Hepatocyte (in vitro differentiated cells): ENCODE measurements around the gene COX7A2L. TPM values are rescaled to one million over a fixed set of nuclear protein-coding genes. Genes with fewer than 3 reads are reported as not detected.

Experiments
- DNase-seq: peaks from one replicate; pipeline ENCODE4 v3.0.0-alpha.2; 2016; ENCODE audit warnings: low spot score
- H2AFZ ChIP-seq: fragments of 200-600 bp; sonication (generic); 2 replicates; pipeline ENCODE4 v1.6.0; 2016; ENCODE audit warnings: antibody characterized with exemption, mild to moderate bottlenecking
- H3K27ac ChIP-seq: fragments of 200-600 bp; sonication (generic); 2 replicates; pipeline ENCODE4 v1.5.1; 2016; ENCODE audit warnings: mild to moderate bottlenecking
- H3K27me3 ChIP-seq: fragments of 200-600 bp; sonication (generic); 2 replicates; pipeline ENCODE4 v1.6.1; 2016
- H3K36me3 ChIP-seq: fragments of 200-600 bp; sonication (generic); replicated peaks from 2 replicates; pipeline ENCODE4 v1.5.1; 2016; ENCODE audit warnings: low read depth; ENCODE audit not compliant: insufficient read depth
- H3K4me1 ChIP-seq: fragments of 200-600 bp; sonication (generic); 2 replicates; pipeline ENCODE4 v1.5.1; 2016; ENCODE audit warnings: mild to moderate bottlenecking, moderate library complexity; ENCODE audit not compliant: insufficient read depth
- H3K4me2 ChIP-seq: fragments of 200-600 bp; sonication (generic); 2 replicates; pipeline ENCODE4 v1.6.0; 2016
- H3K4me3 ChIP-seq: fragments of 200-600 bp; sonication (generic); 2 replicates; pipeline ENCODE4 v1.5.1; 2016; ENCODE audit warnings: mild to moderate bottlenecking
- H3K79me2 ChIP-seq: fragments of 200-600 bp; sonication (generic); 2 replicates; pipeline ENCODE4 v1.6.0; 2017; ENCODE audit warnings: mild to moderate bottlenecking
- H3K9me2 ChIP-seq: fragments of 200-600 bp; sonication (generic); replicated peaks from 2 replicates; pipeline ENCODE4 v1.6.0; 2017; ENCODE audit warnings: mild to moderate bottlenecking; ENCODE audit not compliant: insufficient read depth
- H3K9me3 ChIP-seq: fragments of 200-600 bp; sonication (generic); 2 replicates; pipeline ENCODE4 v1.5.1; 2016; ENCODE audit warnings: low read depth, mild to moderate bottlenecking
- H4K20me1 ChIP-seq: fragments of 200-600 bp; sonication (generic); 2 replicates; pipeline ENCODE4 v1.6.0; 2016; ENCODE audit warnings: mild to moderate bottlenecking; ENCODE audit not compliant: insufficient read depth, poor library complexity, severe bottlenecking
- CTCF ChIP-seq: fragments of 200-600 bp; sonication (generic); IDR thresholded peaks from 2 replicates; pipeline ENCODE4 v1.5.1; 2016; ENCODE audit warnings: antibody characterized with exemption, mild to moderate bottlenecking; ENCODE audit not compliant: poor library complexity
- EZH2 ChIP-seq: fragments of 200-600 bp; sonication (generic); IDR thresholded peaks from 2 replicates; pipeline ENCODE4 v1.6.1; 2016; ENCODE audit warnings: antibody characterized with exemption, mild to moderate bottlenecking, borderline replicate concordance
- EZH2phosphoT487 ChIP-seq: fragments of 200-600 bp; sonication (generic); IDR thresholded peaks from one replicate; pipeline ENCODE4 v1.6.1; 2018; ENCODE audit warnings: antibody characterized with exemption, mild to moderate bottlenecking, low read depth, moderate library complexity; ENCODE audit not compliant: unreplicated experiment, severe bottlenecking
- WGBS: methylation state at CpG from one replicate; pipeline ENCODE4 v1.1.6; 2016; ENCODE audit warnings: low lambda C conversion rate; ENCODE audit errors: missing lambda C conversion rate; 5-methylcytosine and 5-hydroxymethylcytosine counted together
- polyA plus RNA-seq: library from polyadenylated mRNA; unstranded; fragments of >200 nt; fragmentation: Nextera tagmentation; extraction: Ambion mirVana; gene quantifications from 2 replicates; pipeline ENCODE4 v1.2.1, GENCODE V29; 2016
- total RNA-seq: library from RNA; depleted of rRNA; stranded (reverse); fragments of >200 nt; gene quantifications from 2 replicates; pipeline ENCODE4 v1.2.3, GENCODE V29; 2014

Gene COX7A2L
- total and polyA plus RNA-seq, 2 experiments from 2014 or later, result 134 to 247 TPM

DNA sequence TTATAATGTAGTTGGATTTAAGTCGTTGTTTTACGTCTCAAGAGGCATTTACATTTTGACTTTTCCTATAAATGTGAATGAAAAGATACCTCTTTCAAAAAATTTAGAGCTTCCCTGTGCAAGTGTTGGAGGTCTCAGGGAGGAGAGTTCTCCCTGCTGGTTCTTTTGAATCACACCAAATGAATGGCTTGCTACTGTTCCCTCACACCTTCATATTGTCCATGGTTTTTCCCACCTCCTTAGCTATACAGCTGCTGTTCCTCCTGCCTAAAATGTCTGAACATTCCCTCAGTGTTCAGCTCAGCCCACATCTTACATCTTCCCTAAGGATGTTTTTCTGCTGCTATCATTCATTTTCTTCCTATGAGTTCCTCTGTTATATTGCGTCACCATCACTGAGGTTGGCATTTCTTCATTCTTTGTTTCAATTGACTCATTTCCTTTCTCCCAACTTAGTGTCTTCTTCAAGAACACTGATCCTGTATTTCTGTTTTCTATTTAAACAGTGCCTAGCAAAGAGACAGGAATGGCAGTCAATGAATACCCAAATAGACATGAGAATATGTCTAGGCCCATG is 46.0 kb downstream of the COX7A2L start:
- no peaks in the 10 kb centered on the region for H4K20me1 ChIP-seq
- H3K27ac ChIP-seq, result no peak overlapping the region
- no peaks in the 10 kb centered on the region for H3K27me3 ChIP-seq
- no peak overlapping the region for H3K4me3 ChIP-seq
- no peaks in the 10 kb centered on the region for H3K4me1 ChIP-seq
- WGBS, result 96% methylated on average over 3 of the region's 3 CpGs
- no peak overlapping the region for H2AFZ ChIP-seq
- TF ChIP-seq EZH2, result no peak
- no peak for TF ChIP-seq EZH2phosphoT487
- no peak for TF ChIP-seq CTCF
- H3K9me3 ChIP-seq, result no peaks in the 10 kb centered on the region
- DNase-seq, result no peak
- H3K4me2 ChIP-seq, result no peak overlapping the region
- H3K9me2 ChIP-seq, result no peaks in the 10 kb centered on the region
- H3K36me3 ChIP-seq, result no peaks in the 10 kb centered on the region
- no peaks in the 10 kb centered on the region for H3K79me2 ChIP-seq

- no peaks in the 10 kb centered on the region for H3K36me3 ChIP-seq
- H3K4me3 ChIP-seq, result no peak overlapping the region
- no peaks in the 10 kb centered on the region for H3K4me1 ChIP-seq
- H2AFZ ChIP-seq, result no peak overlapping the region
- H3K79me2 ChIP-seq, result no peaks in the 10 kb centered on the region
- no peaks in the 10 kb centered on the region for H3K9me2 ChIP-seq
- WGBS, result 82% methylated on average over 4 of the region's 4 CpGs
- H3K9me3 ChIP-seq, result no peaks in the 10 kb centered on the region
- H3K4me2 ChIP-seq, result no peak overlapping the region
- H4K20me1 ChIP-seq, result no peaks in the 10 kb centered on the region
- DNase-seq, result no peak
- no peaks in the 10 kb centered on the region for H3K27me3 ChIP-seq
- H3K27ac ChIP-seq, result no peak overlapping the region
- TF ChIP-seq CTCF (no peak), EZH2 (no peak), EZH2phosphoT487 (no peak)
These were observed 48.9 kb downstream of the COX7A2L start for GRCh38 chr2:42312106-42312505.

GRCh38 chr2:42310007-42310515 is 51.0 kb downstream of the COX7A2L start:
- Histone ChIP-seq H3K27me3 (no peaks in the 10 kb centered on the region), H3K9me2 (no peaks in the 10 kb centered on the region), H3K27ac (no peak overlapping the region), H2AFZ (no peak overlapping the region), H3K4me3 (no peak overlapping the region), H4K20me1 (no peaks in the 10 kb centered on the region), H3K36me3 (no peaks in the 10 kb centered on the region), H3K4me1 (no peaks in the 10 kb centered on the region), H3K9me3 (no peaks in the 10 kb centered on the region), H3K4me2 (no peak overlapping the region), H3K79me2 (no peaks in the 10 kb centered on the region)
- no peak for DNase-seq
- TF ChIP-seq EZH2phosphoT487 (no peak), CTCF (no peak), EZH2 (no peak)
- 79% methylated on average over 1 of the region's 1 CpG for WGBS
